Loucy (cell line): ENCODE results near the gene NHLRC2.
A peak's percentile ranks its signal among the peaks of the same experiment; 100 is the strongest.

ENCODE experiments used
- H2AFZ ChIP-seq: fragments of 200-600 bp; sonication (generic); 2 replicates; pipeline ENCODE4 v1.6.0; 2016; ENCODE audit warnings: antibody characterized with exemption, mild to moderate bottlenecking, low read length, moderate library complexity
- H3F3A ChIP-seq: fragments of 200-600 bp; 2 replicates; pipeline ENCODE4 v1.6.0; 2016; ENCODE audit warnings: antibody characterized with exemption, low read depth, mild to moderate bottlenecking
- H3K27me3 ChIP-seq: fragments of 200-600 bp; sonication (generic); 2 replicates; pipeline ENCODE4 v1.6.1; 2014; ENCODE audit warnings: low read length, mild to moderate bottlenecking; ENCODE audit not compliant: insufficient read depth, poor library complexity, severe bottlenecking
- H3K36me3 ChIP-seq: fragments of 200-600 bp; sonication (generic); 2 replicates; pipeline ENCODE4 v1.6.1; 2016; ENCODE audit warnings: low read length; ENCODE audit not compliant: insufficient read depth
- H3K4me1 ChIP-seq: fragments of 200-600 bp; sonication (generic); 2 replicates; pipeline ENCODE4 v1.5.1; 2014; ENCODE audit warnings: low read length, mild to moderate bottlenecking; ENCODE audit not compliant: insufficient read depth, poor library complexity, severe bottlenecking
- H3K4me2 ChIP-seq: fragments of 200-600 bp; sonication (generic); 2 replicates; pipeline ENCODE4 v1.6.0; 2014; ENCODE audit warnings: antibody characterized with exemption, low read length, low read depth, mild to moderate bottlenecking; ENCODE audit not compliant: poor library complexity, severe bottlenecking
- H3K4me3 ChIP-seq: fragments of 200-600 bp; sonication (generic); 2 replicates; pipeline ENCODE4 v1.5.1; 2014; ENCODE audit warnings: low read length, mild to moderate bottlenecking, mixed read lengths; ENCODE audit not compliant: poor library complexity, severe bottlenecking
- H3K79me2 ChIP-seq: fragments of 200-600 bp; sonication (generic); 2 replicates; pipeline ENCODE4 v1.6.1; 2014; ENCODE audit warnings: low read length; ENCODE audit not compliant: insufficient read depth
- H3K9ac ChIP-seq: fragments of 200-600 bp; sonication (generic); 2 replicates; pipeline ENCODE4 v1.6.0; 2014; ENCODE audit warnings: mild to moderate bottlenecking, low read depth, low read length, moderate library complexity; ENCODE audit not compliant: poor library complexity, severe bottlenecking
- H3K9me2 ChIP-seq: fragments of 200-600 bp; sonication (generic); replicated peaks from 2 replicates; pipeline ENCODE4 v1.6.1; 2016; ENCODE audit warnings: low read depth, low read length, mixed read lengths
- H3K9me3 ChIP-seq: fragments of 200-600 bp; sonication (generic); 2 replicates; pipeline ENCODE4 v1.6.1; 2014; ENCODE audit warnings: mild to moderate bottlenecking, antibody characterized with exemption, low read length, low read depth; ENCODE audit not compliant: insufficient read depth
- H4K20me1 ChIP-seq: fragments of 200-600 bp; sonication (generic); 2 replicates; pipeline ENCODE4 v1.6.0; 2014; ENCODE audit warnings: antibody characterized with exemption, low read length, mild to moderate bottlenecking; ENCODE audit not compliant: insufficient read depth, poor library complexity, severe bottlenecking
- EZH2phosphoT487 ChIP-seq: fragments of 200-600 bp; IDR thresholded peaks from 2 replicates; pipeline ENCODE4 v1.6.1; 2018; ENCODE audit warnings: antibody characterized with exemption, mild to moderate bottlenecking, moderate library complexity, borderline replicate concordance
- TF ChIP-seq, protein P1 (sequence below): fragments of 200-600 bp; sonication (generic); conservative IDR thresholded peaks from 2 replicates; pipeline ENCODE4 v1.5.1; 2014; ENCODE audit warnings: mild to moderate bottlenecking, antibody characterized with exemption, low read length

The NHLRC2 gene

DNA sequence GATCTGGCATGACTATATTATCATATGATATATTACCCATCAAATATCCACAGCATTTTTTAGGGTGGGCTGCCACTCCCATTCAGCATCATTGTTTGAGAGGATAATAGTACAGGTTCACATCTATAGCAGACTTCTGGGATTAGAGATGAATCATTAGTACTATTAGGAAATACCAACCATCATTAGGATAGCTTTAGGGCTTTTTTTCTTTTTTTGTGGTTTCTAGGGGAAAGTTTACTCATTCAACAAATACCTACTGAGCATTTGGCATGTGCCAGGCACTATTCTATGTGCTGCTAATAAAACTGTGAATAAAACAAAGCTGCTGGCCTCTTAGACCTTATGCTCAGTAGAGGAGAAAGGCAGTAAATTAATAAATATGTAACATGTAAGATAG is 40.6 kb downstream of the NHLRC2 start:
- H3F3A ChIP-seq: peaks cover 18% of the 10 kb centered on the region; the same call in 1 of the 2 replicates
- H3K27me3 ChIP-seq: no peaks in the 10 kb centered on the region
- H3K9ac ChIP-seq: peak overlapping the region; percentile 13
- peaks cover 17% of the 10 kb centered on the region; the same call in 1 of the 2 replicates for H3K36me3 ChIP-seq
- H4K20me1 ChIP-seq: no peaks in the 10 kb centered on the region
- TF ChIP-seq, protein P1, sequence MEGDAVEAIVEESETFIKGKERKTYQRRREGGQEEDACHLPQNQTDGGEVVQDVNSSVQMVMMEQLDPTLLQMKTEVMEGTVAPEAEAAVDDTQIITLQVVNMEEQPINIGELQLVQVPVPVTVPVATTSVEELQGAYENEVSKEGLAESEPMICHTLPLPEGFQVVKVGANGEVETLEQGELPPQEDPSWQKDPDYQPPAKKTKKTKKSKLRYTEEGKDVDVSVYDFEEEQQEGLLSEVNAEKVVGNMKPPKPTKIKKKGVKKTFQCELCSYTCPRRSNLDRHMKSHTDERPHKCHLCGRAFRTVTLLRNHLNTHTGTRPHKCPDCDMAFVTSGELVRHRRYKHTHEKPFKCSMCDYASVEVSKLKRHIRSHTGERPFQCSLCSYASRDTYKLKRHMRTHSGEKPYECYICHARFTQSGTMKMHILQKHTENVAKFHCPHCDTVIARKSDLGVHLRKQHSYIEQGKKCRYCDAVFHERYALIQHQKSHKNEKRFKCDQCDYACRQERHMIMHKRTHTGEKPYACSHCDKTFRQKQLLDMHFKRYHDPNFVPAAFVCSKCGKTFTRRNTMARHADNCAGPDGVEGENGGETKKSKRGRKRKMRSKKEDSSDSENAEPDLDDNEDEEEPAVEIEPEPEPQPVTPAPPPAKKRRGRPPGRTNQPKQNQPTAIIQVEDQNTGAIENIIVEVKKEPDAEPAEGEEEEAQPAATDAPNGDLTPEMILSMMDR: no peak
- TF ChIP-seq EZH2phosphoT487: no peak
- peak overlapping the region; percentile 9 for H3K4me2 ChIP-seq
- no peak overlapping the region for H3K4me3 ChIP-seq
- H2AFZ ChIP-seq: no peak overlapping the region
- H3K79me2 ChIP-seq: peaks cover 18% of the 10 kb centered on the region
- no peaks in the 10 kb centered on the region for H3K9me3 ChIP-seq
- peaks cover 71% of the 10 kb centered on the region for H3K4me1 ChIP-seq
- H3K9me2 ChIP-seq: no peaks in the 10 kb centered on the region

DNA sequence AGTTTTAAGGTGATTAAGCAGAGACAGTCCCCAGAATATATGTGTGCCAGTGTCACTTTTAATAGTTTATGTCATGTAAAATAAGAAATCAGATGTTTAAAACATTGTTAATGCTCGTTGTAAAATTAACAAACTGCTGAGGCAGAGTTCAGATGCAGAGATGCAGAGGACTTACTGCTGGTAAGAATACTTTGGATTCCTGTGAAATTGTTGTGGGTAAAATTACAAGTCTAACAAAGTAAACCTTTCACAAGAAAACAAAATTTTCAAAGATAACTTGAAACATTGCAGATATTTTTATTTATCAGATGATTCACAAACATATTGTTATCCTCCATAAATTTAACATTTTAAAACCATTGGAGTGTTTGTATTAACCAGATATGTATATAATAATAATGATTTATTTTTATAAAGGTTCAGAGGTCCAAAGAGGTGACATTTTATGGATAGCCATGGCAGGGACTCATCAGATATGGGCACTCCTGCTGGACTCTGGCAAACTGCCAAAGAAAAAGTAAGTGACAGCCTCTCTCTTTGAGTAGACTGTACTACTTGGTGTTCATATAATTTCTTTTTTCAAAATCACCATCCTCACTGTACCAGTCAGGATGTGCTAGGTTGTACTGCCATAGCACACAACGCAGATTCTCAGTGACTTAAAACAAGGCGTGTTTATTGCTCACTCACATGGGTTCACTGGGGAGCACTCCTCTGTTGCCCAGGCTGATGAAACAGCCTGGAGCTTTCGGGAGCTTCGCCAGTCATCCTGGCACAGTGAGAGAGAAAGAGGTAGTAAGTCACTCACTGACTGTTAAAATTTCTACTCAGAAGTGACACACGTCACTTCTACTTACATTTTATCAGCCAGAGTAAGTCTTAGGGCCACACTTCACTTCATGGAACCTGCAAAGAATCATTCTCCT is 43.5 kb downstream of the NHLRC2 start:
- H3K9me2 ChIP-seq: no peaks in the 10 kb centered on the region
- H3K4me2 ChIP-seq: peak overlapping the region; percentile 73
- no peaks in the 10 kb centered on the region for H3K27me3 ChIP-seq
- TF ChIP-seq, protein P1: no peak
- TF ChIP-seq EZH2phosphoT487: peak; percentile 69; the same call in 1 of the 2 replicates
- no peaks in the 10 kb centered on the region for H3K9me3 ChIP-seq
- H3K4me3 ChIP-seq: peak overlapping the region; percentile 50
- peaks cover 29% of the 10 kb centered on the region for H3K36me3 ChIP-seq
- H3K4me1 ChIP-seq: peaks cover 69% of the 10 kb centered on the region
- peak overlapping the region; percentile 65 for H3K9ac ChIP-seq
- peaks cover 17% of the 10 kb centered on the region; the same call in 1 of the 2 replicates for H3K79me2 ChIP-seq
- no peak overlapping the region for H2AFZ ChIP-seq
- peaks cover 13% of the 10 kb centered on the region; the same call in 1 of the 2 replicates for H3F3A ChIP-seq
- H4K20me1 ChIP-seq: no peaks in the 10 kb centered on the region

DNA sequence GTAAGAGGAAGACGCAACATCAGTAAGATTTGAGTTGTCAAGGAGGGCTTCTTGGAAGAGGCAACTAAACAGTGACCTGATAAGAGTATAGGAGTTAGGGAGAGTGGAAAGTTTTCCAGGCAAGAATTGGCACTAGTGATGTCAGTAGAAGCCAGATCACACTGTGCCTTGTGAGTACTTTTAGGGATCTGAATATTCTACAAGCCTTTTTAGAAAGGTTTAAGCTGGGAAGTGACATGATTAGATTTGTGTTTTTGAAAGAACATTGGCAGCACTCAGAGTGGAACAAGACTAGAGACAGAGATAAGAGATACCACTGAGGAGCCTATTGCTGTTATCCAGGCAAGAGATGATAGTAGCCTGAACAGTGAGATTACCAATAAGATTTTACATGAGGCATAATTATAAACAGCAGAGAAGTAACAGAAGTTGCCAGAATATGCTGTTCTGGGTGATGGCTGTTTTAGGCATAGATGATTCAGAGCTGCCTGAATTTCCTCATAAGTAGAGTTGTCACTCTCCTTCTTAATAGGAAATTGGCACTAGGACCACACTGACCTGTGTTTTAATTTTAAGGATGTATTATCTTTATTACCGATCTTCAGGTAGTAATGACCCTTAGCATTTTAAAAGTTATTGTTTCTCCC is 45.6 kb downstream of the NHLRC2 start:
- no peaks in the 10 kb centered on the region for H3K9me3 ChIP-seq
- H3K9me2 ChIP-seq: no peaks in the 10 kb centered on the region
- no peak overlapping the region for H2AFZ ChIP-seq
- no peaks in the 10 kb centered on the region for H4K20me1 ChIP-seq
- peak overlapping the region; percentile 3 for H3K9ac ChIP-seq
- H3K27me3 ChIP-seq: no peaks in the 10 kb centered on the region
- peaks cover 50% of the 10 kb centered on the region for H3K4me1 ChIP-seq
- no peak overlapping the region for H3K4me2 ChIP-seq
- H3F3A ChIP-seq: peaks cover 13% of the 10 kb centered on the region; the same call in 1 of the 2 replicates
- H3K4me3 ChIP-seq: no peak overlapping the region
- TF ChIP-seq EZH2phosphoT487: no peak
- TF ChIP-seq, protein P1: no peak
- peaks cover 49% of the 10 kb centered on the region for H3K36me3 ChIP-seq
- H3K79me2 ChIP-seq: peaks cover 11% of the 10 kb centered on the region; the same call in 1 of the 2 replicates
